Liver (tissue), 3 donors: ENCODE data around the gene MEN1.

Experiments used
- RAD21 ChIP-seq, 2 donors: IDR thresholded peaks; 2 replicates each; pipeline ENCODE4 v1.6.1; 2016; ENCODE audit warnings: antibody characterized with exemption in 2 of 2, mild to moderate bottlenecking in 2 of 2
- RXRA ChIP-seq, 2 donors: IDR thresholded peaks; 2 replicates each; pipeline ENCODE4 v1.6.1; 2017 to 2018; ENCODE audit warnings: antibody characterized with exemption in 2 of 2, mild to moderate bottlenecking in 1 of 2
- SP1 ChIP-seq: IDR thresholded peaks from 2 replicates; pipeline ENCODE4 v1.6.1; 2018; ENCODE audit warnings: antibody characterized with exemption, mild to moderate bottlenecking
- YY1 ChIP-seq: IDR thresholded peaks from 2 replicates; pipeline ENCODE4 v1.6.1; 2016; ENCODE audit warnings: antibody characterized with exemption, mild to moderate bottlenecking
- TF ChIP-seq, protein P1 (sequence below): fragments of 150-350 bp; IDR thresholded peaks from 2 replicates; pipeline ENCODE4 v1.5.1; 2017; ENCODE audit warnings: improper control_type of control experiment, low read depth, low read length; ENCODE audit not compliant: missing input control
- TF ChIP-seq, protein P2 (sequence below): IDR thresholded peaks from 2 replicates; pipeline ENCODE4 v1.6.1; 2016; ENCODE audit warnings: antibody characterized with exemption
- TF ChIP-seq, protein P3 (sequence below): IDR thresholded peaks from 2 replicates; pipeline ENCODE4 v1.6.1; 2016; ENCODE audit warnings: antibody characterized with exemption
- donor health status: healthy.
- donor health status: healthy.

DNA sequence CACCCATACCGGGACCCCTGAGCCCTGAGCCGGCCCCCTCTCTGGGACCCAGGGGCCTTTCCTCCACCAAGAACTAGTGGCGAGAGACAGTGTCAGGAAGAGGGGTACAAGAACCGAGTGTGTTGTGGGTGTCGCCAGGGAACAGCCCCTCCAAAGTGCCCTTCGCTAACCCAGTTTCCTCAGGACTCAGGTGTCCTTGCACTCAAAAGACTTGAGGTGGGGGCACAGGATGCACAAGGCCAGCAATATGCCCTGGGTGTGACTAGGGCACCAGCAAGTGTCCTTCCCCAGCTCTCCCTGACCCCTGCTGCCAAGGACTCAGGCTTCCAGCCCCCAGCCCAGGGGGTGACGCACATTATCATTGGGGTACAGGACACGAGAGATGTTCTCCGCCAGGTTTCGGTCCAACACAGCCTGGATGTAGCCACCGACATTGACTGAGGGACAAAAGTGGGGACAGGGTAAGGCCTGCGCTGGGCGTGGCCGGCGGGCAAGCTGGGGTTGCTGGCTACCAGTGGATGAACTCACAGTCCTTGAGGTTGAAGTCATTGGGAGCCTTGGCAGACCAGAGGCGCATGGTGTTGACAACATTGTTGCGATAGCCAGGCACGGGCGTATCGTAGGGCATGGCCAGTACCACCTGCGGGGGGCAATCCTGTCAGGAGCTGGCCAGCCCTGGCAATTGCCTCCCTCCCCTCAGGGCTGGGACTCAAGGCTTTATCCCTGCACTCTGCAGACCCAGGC, 55.3 kb downstream of the MEN1 start:
- TF ChIP-seq, protein P1, sequence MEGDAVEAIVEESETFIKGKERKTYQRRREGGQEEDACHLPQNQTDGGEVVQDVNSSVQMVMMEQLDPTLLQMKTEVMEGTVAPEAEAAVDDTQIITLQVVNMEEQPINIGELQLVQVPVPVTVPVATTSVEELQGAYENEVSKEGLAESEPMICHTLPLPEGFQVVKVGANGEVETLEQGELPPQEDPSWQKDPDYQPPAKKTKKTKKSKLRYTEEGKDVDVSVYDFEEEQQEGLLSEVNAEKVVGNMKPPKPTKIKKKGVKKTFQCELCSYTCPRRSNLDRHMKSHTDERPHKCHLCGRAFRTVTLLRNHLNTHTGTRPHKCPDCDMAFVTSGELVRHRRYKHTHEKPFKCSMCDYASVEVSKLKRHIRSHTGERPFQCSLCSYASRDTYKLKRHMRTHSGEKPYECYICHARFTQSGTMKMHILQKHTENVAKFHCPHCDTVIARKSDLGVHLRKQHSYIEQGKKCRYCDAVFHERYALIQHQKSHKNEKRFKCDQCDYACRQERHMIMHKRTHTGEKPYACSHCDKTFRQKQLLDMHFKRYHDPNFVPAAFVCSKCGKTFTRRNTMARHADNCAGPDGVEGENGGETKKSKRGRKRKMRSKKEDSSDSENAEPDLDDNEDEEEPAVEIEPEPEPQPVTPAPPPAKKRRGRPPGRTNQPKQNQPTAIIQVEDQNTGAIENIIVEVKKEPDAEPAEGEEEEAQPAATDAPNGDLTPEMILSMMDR = no peak
- TF ChIP-seq YY1 (no peak), RXRA (IDR thresholded peaks at IDR 0.05) (no peak), SP1 (no peak), RAD21 (IDR thresholded peaks at IDR 0.05) (no peak)
- TF ChIP-seq, protein P2, sequence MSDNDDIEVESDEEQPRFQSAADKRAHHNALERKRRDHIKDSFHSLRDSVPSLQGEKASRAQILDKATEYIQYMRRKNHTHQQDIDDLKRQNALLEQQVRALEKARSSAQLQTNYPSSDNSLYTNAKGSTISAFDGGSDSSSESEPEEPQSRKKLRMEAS = no peak
- TF ChIP-seq, protein P3, sequence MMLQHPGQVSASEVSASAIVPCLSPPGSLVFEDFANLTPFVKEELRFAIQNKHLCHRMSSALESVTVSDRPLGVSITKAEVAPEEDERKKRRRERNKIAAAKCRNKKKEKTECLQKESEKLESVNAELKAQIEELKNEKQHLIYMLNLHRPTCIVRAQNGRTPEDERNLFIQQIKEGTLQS = no peak
